ENCODE measurements around the gene CASTOR2. TPM values are rescaled to one million over a fixed set of nuclear protein-coding genes. Genes with fewer than 3 reads are reported as not detected.
"Not testable (repeated sequence)": the region's sequence is repeated elsewhere in the genome, so short reads cannot be mapped to it uniquely, and the experiment has no call there.

CASTOR2 gene
- total RNA-seq, 1 experiment from 2014 or later: 26.5 TPM

GRCh38 chr7:75001356-75001755 lies 36.9 kb downstream of the CASTOR2 start:
- not testable (repeated sequence) for H3K9me3 ChIP-seq (ENCODE audit: control insufficient read depth, low read depth, low read length); H3K27ac ChIP-seq (ENCODE audit: insufficient read length, low read depth, low read length); H2BK120ac ChIP-seq (ENCODE audit: low read depth, low read length, poor library complexity, severe bottlenecking); H3K27me3 ChIP-seq (ENCODE audit: insufficient read depth, low read length); H3T11ph ChIP-seq (ENCODE audit: low read length); H3K18ac ChIP-seq (ENCODE audit: insufficient read length, low read depth, low read length); H3K36me3 Mint-ChIP-seq (ENCODE audit: insufficient read depth in 1 of 3, low read depth in 3 of 3); H2AFZ ChIP-seq (ENCODE audit: low read length); H3K14ac ChIP-seq (ENCODE audit: insufficient read depth, low read length); H2BK5ac ChIP-seq (ENCODE audit: insufficient read length, low read length); H2BK12ac ChIP-seq (ENCODE audit: insufficient read length, low read depth, low read length); H3K23me2 ChIP-seq (ENCODE audit: insufficient read length, low read depth, low read length, poor library complexity, severe bottlenecking); H3K27me3 Mint-ChIP-seq (ENCODE audit: low read depth); H3K4me1 ChIP-seq (ENCODE audit: insufficient read depth, low read length); H4K91ac ChIP-seq (ENCODE audit: insufficient read length, low read depth, low read length); DNase-seq; H4K8ac ChIP-seq (replicated peaks; ENCODE audit: insufficient read length, low read depth, low read length); H3K79me2 ChIP-seq (ENCODE audit: insufficient read depth, low read length); H2AK5ac ChIP-seq (ENCODE audit: insufficient read length, low read length); H3K4me3 Mint-ChIP-seq; H3K23ac ChIP-seq (ENCODE audit: insufficient read length, low read depth, low read length); H3K4me2 ChIP-seq (ENCODE audit: insufficient read depth, insufficient read length, low read length); H4K20me1 ChIP-seq (ENCODE audit: control insufficient read depth, insufficient read depth, insufficient read length); H3K4ac ChIP-seq (ENCODE audit: low read depth, low read length); H3K9ac ChIP-seq (ENCODE audit: extremely low read depth, insufficient read length, low read length); H3K56ac ChIP-seq (ENCODE audit: insufficient read length, low read depth, low read length); H2BK15ac ChIP-seq (ENCODE audit: low read depth, low read length); H3K79me1 ChIP-seq (ENCODE audit: insufficient read depth, low read depth, low read length, poor library complexity, severe bottlenecking); H4K5ac ChIP-seq (ENCODE audit: insufficient read length, low read depth, low read length); H3K9me3 Mint-ChIP-seq; H2BK20ac ChIP-seq (ENCODE audit: low read depth, low read length, poor library complexity, severe bottlenecking)
- Mint-ChIP-seq H3K27ac (peak overlapping the region in 2 of 3 experiments; percentile 52 to 61; a peak in 3 of 7 replicates), H3K4me1 (peaks cover 16 to 18% of the 10 kb centered on the region in 2 experiments)
- WGBS (ENCODE audit: extremely low coverage, insufficient read length, low lambda C conversion rate): no CpG with 5 or more reads among the region's 8 CpGs

All from H9 (cell line).